ENCODE measurements around the gene BTG3. TPM values are rescaled to one million over a fixed set of nuclear protein-coding genes. Genes with fewer than 3 reads are reported as not detected.
A peak's percentile ranks its signal among the peaks of the same experiment; 100 is the strongest.

The BTG3 gene, protein sequence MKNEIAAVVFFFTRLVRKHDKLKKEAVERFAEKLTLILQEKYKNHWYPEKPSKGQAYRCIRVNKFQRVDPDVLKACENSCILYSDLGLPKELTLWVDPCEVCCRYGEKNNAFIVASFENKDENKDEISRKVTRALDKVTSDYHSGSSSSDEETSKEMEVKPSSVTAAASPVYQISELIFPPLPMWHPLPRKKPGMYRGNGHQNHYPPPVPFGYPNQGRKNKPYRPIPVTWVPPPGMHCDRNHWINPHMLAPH
- total RNA-seq (2013; cell fraction: nucleolus; rRNA removed), result 50.1 and 56.6 TPM in 2 replicates
- total RNA-seq (2014; rRNA removed), result 23.3 and 32.7 TPM in 2 replicates
- total RNA-seq (2014; rRNA removed; fragmentation: Illumina TruSeq; extraction: Trizol), result 30.8 and 31.7 TPM in 2 replicates
- total RNA-seq (2021), result 27.7 and 28.6 TPM in 2 replicates
- polyA plus RNA-seq (2011; ENCODE audit: low read depth), result 13.5 TPM
- 74.4 and 102 TPM in 2 replicates for polyA plus RNA-seq (2011; rRNA removed)
- polyA plus RNA-seq (2011; cell fraction: cytosol; rRNA removed), result 32.5 and 40.9 TPM in 2 replicates
- 33.0 and 34.4 TPM in 2 replicates for polyA plus RNA-seq (2011; cell fraction: nucleus; rRNA removed)
- 20.5 and 29.4 TPM in 2 replicates for polyA plus RNA-seq (2012)
- polyA plus RNA-seq (2014; fragmentation: Illumina TruSeq; extraction: Trizol), result 37.9 and 49.3 TPM in 2 replicates
- 10 to 100 TPM; 15.7 to 26.3 TPM for polyA plus RNA-seq (2014; fragmentation: Nextera tagmentation; extraction: Ambion mirVana)
- polyA plus RNA-seq (2014; rRNA removed), result 24.9 and 39.9 TPM in 2 replicates
- polyA plus RNA-seq (2016; fragmentation: Nextera tagmentation; extraction: Ambion mirVana), result 10 to 100 TPM; 47.5 to 49.9 TPM
- 21.1 and 21.6 TPM in 2 replicates for polyA minus RNA-seq (2011; rRNA and poly(A)+ RNA removed)
- 11.8 and 13.4 TPM in 2 replicates for polyA minus RNA-seq (2011; cell fraction: cytosol; rRNA and poly(A)+ RNA removed)
- 34.6 and 51.2 TPM in 2 replicates for polyA minus RNA-seq (2011; cell fraction: nucleus; rRNA and poly(A)+ RNA removed)
- Bru-seq, nascent RNA, result percentile 96 among the genes with signal in this experiment
- BruChase-seq, experiment 1, labeled RNA remaining after a 6-hour chase, result percentile 78 among the genes with signal in this experiment
- BruChase-seq, experiment 2, labeled RNA remaining after a 2-hour chase, result percentile 85 among the genes with signal in this experiment
- long read RNA-seq, experiment 1, transcript BTG3-202 (5 exons, 1,456 nt), result major isoform, 22 of 30 reads
- long read RNA-seq, experiment 1, partial matches to known transcripts, result 0 of 30 reads
- long read RNA-seq, experiment 1, other reads (novel, unspliced or antisense), result 3 of 30 reads
- long read RNA-seq, experiment 2, transcript BTG3-201 (6 exons, 1,485 nt), result minor isoform, 17 of 219 reads
- long read RNA-seq, experiment 2, transcript BTG3-202 (5 exons, 1,456 nt), result major isoform, 171 of 219 reads
- long read RNA-seq, experiment 2, transcript BTG3-204 (2 exons, 531 nt), result minor isoform, 5 of 219 reads
- long read RNA-seq, experiment 2, partial matches to known transcripts, result 1 of 219 reads
- long read RNA-seq, experiment 2, other reads (novel, unspliced or antisense), result 25 of 219 reads

DNA sequence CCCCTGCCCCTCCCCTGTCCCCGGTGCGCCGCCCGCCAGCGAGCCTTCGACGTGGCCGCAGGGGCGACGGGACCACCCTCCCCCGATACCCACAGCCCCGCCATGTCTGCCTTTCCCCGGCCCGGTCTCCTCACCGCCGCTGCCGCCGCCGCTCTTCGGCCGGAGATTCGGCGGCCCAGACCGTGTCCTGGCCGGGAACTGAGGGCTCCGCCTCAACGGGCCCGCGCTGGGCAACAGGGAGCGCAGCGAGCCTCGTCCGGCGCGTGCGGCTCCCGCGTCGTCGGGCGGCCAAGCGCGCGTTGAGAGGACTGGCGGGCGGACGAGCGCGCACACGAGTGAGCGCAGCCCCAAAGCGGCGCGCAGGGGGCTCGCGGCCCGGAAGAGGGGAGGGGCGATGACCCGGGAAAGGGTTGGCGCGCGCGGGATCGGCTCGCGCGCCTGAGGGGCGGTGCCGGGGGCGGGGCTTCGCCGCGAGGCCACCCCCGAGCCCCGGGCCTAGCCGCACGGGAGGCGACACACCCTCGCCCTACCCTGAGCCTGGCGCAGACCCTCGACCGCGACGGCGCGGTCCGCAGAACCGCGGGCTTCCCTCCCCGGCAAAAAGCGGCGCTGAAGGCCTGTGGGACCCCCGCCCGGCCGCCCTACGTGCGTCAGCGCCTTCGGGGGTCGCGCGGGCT is at the start of gene BTG3:
BTG3 (minus strand) TSS at position 337 of the 677 bp plus-strand sequence. CDS start 3,757 bp downstream, outside the sequence.
- H2AFZ ChIP-seq (ENCODE audit: control insufficient read depth, low read depth, low read length), result peak within 1 kb of the TSS; percentile 70
- WGBS (ENCODE audit: insufficient coverage, insufficient replicate concordance, low lambda C conversion rate, missing lambda C conversion rate), result 5% methylated on average over 70 of the region's 102 CpGs
- no peaks in the 10 kb centered on the region for H3K9me3 ChIP-seq (replicated peaks; ENCODE audit: control insufficient read depth, insufficient read depth, low read length)
- ATAC-seq (peak; percentile 85), FAIRE-seq (no peak), DNase-seq (ENCODE audit: low read depth, low spot score) (no peak)
- no TSS peak for BruUV-seq (replicated peaks)
- peak within 1 kb of the TSS; percentile 93 for H3K9ac ChIP-seq (ENCODE audit: control insufficient read depth, insufficient read depth, low read length)
- H3K4me1 ChIP-seq (ENCODE audit: control insufficient read depth, insufficient read depth, low read length), result peaks cover 4% of the 10 kb centered on the region
- H3K79me2 ChIP-seq (ENCODE audit: control insufficient read depth, insufficient read depth, low read length), result peaks cover 49% of the 10 kb centered on the region
- H3K27ac ChIP-seq (ENCODE audit: control insufficient read depth, insufficient read depth), result peak within 1 kb of the TSS; percentile 70
- in situ Hi-C loops (cut with MboI) (loop anchor here (5.0 to 25.0 kb wide), 2 partner anchors 170 to 1875 kb away; partner anchors contain the start of gene USP25), intact Hi-C loops (cut with micrococcal nuclease; ENCODE audit: unreplicated experiment) (loop anchor here (2.0 to 10.0 kb wide), 3 partner anchors 170 to 236 kb away; partner anchors contain the start of gene C21orf91)
- RAD21 ChIA-PET (ENCODE audit: unreplicated experiment), result interaction anchor here (0.8 kb wide), 1 partner anchor 14 kb away, joined by 3 read pairs; no protein-coding TSS in a partner anchor
- H4K20me1 ChIP-seq (ENCODE audit: control insufficient read depth, insufficient read depth), result no peaks in the 10 kb centered on the region
- H3K4me3 ChIP-seq, result peak within 1 kb of the TSS; percentile 100
- CTCF ChIA-PET, result interaction anchor here (0.8 to 4.0 kb wide), 2 partner anchors 14 to 27 kb away, joined by 3 to 17 read pairs; no protein-coding TSS in a partner anchor
- SMC1A ChIA-PET (ENCODE audit: uncharacterized antibody, unreplicated experiment), result interaction anchor here (1.4 to 3.9 kb wide), 2 partner anchors 14 to 205 kb away, joined by 4 to 41 read pairs; no protein-coding TSS in a partner anchor
- H3K4me2 ChIP-seq (ENCODE audit: control insufficient read depth, insufficient read depth), result peak within 1 kb of the TSS; percentile 90
- POLR2A ChIA-PET, result no interaction called here
- peaks cover 0 to 9% of the 10 kb centered on the region in 2 experiments; a peak in 2 of 4 replicates for H3K36me3 ChIP-seq (ENCODE audit: control insufficient read depth in 2 of 2, insufficient read depth in 2 of 2, low read length in 1 of 2)
- no peaks in the 10 kb centered on the region for H3K27me3 ChIP-seq (replicated peaks in 1 of 2; ENCODE audit: control insufficient read depth in 2 of 2, insufficient read depth in 2 of 2, low read length in 1 of 2)
- peak; percentile 99 for TF ChIP-seq POLR2A (IDR thresholded peaks at IDR 0.05; ENCODE audit: low read depth, low read length)
- TF ChIP-seq, protein P1, sequence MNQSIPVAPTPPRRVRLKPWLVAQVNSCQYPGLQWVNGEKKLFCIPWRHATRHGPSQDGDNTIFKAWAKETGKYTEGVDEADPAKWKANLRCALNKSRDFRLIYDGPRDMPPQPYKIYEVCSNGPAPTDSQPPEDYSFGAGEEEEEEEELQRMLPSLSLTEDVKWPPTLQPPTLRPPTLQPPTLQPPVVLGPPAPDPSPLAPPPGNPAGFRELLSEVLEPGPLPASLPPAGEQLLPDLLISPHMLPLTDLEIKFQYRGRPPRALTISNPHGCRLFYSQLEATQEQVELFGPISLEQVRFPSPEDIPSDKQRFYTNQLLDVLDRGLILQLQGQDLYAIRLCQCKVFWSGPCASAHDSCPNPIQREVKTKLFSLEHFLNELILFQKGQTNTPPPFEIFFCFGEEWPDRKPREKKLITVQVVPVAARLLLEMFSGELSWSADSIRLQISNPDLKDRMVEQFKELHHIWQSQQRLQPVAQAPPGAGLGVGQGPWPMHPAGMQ (IDR thresholded peaks at IDR 0.05; ENCODE audit: borderline replicate concordance), result no peak
- TF ChIP-seq SMC3 (IDR thresholded peaks at IDR 0.05; ENCODE audit: borderline replicate concordance, low read length), result no peak
- TF ChIP-seq YBX1 (IDR thresholded peaks at IDR 0.05), result no peak
- no peak for TF ChIP-seq RUNX3 (IDR thresholded peaks at IDR 0.05; ENCODE audit: low read length)
- peak; percentile 89; the same call in 1 of the 2 replicates for TF ChIP-seq RB1 (IDR thresholded peaks at IDR 0.05; ENCODE audit: borderline replicate concordance)
- no peak for TF ChIP-seq SREBF2 (IDR thresholded peaks at IDR 0.05; ENCODE audit: low read length)
- TF ChIP-seq HDAC6 (IDR thresholded peaks at IDR 0.05; ENCODE audit: unreplicated experiment), result peak; percentile 70
- TF ChIP-seq BHLHE40 (IDR thresholded peaks at IDR 0.05; ENCODE audit: borderline replicate concordance in 1 of 2, low read depth in 2 of 2, low read length in 1 of 2), result peak; percentile 53 to 85; a peak in 3 of 4 replicates
- TF ChIP-seq YY1 (IDR thresholded peaks at IDR 0.05; ENCODE audit: low read depth, low read length), result peak; percentile 69
- TF ChIP-seq PAX5 (IDR thresholded peaks at IDR 0.05; ENCODE audit: borderline replicate concordance, low read depth, low read length), result 0 out of 2 replicates have a peak, but pooled peaks have one; percentile 6
- no peak for TF ChIP-seq NR2C2 (IDR thresholded peaks at IDR 0.05; ENCODE audit: borderline replicate concordance, control insufficient read depth, insufficient read length, low read depth)
- no peak for TF ChIP-seq E4F1 (IDR thresholded peaks at IDR 0.05; ENCODE audit: borderline replicate concordance, partially characterized antibody)
- no peak for TF ChIP-seq SPI1 (IDR thresholded peaks at IDR 0.05; ENCODE audit: borderline replicate concordance, insufficient read depth, low read depth, low read length)

All from GM12878 (cell line).